SU-DHL-6 (cell line): Measurements from ENCODE around the gene KANSL3.

ENCODE experiments used
- EZH2phosphoT487 ChIP-seq: fragments of 200-600 bp; sonication (generic), shearing (Covaris generic); conservative IDR thresholded peaks from 2 replicates; pipeline ENCODE4 v1.6.1; 2018; ENCODE audit warnings: mild to moderate bottlenecking, antibody characterized with exemption, low read length, moderate library complexity, mixed read lengths
- TF ChIP-seq, protein P1 (sequence below): fragments of 200-600 bp; sonication (generic); IDR thresholded peaks from one replicate; pipeline ENCODE4 v1.5.1; 2017; ENCODE audit warnings: antibody characterized with exemption, mild to moderate bottlenecking, low read length, moderate library complexity; ENCODE audit not compliant: insufficient read depth, poor library complexity, severe bottlenecking

DNA sequence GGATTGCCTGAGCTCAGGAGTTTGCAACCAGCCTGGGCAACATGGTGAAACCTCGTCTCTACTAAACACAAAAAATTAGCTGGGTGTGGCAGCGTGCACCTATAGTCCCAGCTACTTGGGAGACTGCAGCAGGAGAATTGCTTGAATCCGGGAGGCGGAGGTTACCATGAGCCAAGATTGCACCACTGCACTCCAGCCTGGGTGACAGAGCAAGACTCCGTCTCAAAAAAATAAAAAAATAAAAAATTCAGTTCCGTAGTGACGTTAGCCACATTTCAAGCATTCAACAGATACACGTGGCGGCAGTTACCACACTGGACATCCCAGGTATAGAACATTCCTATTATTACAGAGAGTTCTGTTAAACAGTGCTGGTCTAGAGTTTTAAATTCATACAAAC, 4.5 kb downstream of the KANSL3 start:
- TF ChIP-seq, protein P1, sequence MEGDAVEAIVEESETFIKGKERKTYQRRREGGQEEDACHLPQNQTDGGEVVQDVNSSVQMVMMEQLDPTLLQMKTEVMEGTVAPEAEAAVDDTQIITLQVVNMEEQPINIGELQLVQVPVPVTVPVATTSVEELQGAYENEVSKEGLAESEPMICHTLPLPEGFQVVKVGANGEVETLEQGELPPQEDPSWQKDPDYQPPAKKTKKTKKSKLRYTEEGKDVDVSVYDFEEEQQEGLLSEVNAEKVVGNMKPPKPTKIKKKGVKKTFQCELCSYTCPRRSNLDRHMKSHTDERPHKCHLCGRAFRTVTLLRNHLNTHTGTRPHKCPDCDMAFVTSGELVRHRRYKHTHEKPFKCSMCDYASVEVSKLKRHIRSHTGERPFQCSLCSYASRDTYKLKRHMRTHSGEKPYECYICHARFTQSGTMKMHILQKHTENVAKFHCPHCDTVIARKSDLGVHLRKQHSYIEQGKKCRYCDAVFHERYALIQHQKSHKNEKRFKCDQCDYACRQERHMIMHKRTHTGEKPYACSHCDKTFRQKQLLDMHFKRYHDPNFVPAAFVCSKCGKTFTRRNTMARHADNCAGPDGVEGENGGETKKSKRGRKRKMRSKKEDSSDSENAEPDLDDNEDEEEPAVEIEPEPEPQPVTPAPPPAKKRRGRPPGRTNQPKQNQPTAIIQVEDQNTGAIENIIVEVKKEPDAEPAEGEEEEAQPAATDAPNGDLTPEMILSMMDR = no peak
- TF ChIP-seq EZH2phosphoT487 = no peak
